IPS DF 4.7 (cell line): ENCODE measurements around the gene SPAG9.
"Not testable (repeated sequence)": the region's sequence is repeated elsewhere in the genome, so short reads cannot be mapped to it uniquely, and the experiment has no call there.

Experiments used
- DNase-seq: peaks from one replicate; pipeline ENCODE4 v3.0.0-alpha.2; 2013; ENCODE audit warnings: low spot score; ENCODE audit errors: extremely low read depth

Gene SPAG9

DNA sequence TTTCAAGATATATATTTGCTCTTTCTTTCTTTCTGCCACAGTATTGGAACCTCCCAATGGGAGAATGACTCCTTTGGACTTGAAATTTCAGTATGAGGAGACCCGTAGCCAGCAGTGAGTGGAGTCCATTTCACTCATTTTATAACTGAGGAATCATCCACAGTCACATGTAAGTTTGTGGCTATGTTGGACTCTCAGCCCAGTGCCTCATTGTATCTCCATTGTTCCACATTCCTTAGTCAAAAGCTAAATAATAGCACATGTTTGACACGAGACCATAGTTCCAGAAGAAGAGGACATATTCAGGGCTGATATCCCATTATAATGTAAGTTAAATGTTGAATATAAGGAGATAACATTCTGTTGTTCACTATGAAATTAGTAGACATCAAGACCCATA, 12.7 kb upstream of the SPAG9 start:
- DNase-seq: no peak

- DNase-seq: no peak
These were observed 12.3 kb upstream of the SPAG9 start for GRCh38 chr17:51132964-51133319.

DNA sequence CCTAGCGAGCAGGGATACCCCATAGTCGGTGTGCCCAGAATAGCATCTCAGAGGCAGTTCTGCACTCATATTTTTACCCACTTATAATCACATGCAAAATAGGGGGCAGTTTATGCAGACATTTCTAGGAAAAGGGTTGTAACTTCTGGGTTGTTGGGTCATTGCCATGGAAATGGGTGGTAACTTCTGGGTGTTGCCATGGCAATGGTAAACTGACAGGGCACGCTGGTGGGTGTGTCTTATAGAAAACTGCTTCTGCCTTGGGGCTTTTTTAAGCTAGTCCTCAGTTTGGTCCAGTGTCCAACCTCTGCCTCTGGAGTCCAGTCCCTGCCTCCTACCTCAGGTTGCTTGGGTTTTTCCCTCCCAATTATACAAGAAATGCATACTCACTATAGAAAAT, 7.4 kb upstream of the SPAG9 start:
- no peak for DNase-seq

- no peak for DNase-seq
These were observed 4.2 kb upstream of the SPAG9 start for GRCh38 chr17:51124640-51125503.

- not testable (repeated sequence) for DNase-seq
These were observed 1.9 kb upstream of the SPAG9 start for GRCh38 chr17:51122473-51123115.

DNA sequence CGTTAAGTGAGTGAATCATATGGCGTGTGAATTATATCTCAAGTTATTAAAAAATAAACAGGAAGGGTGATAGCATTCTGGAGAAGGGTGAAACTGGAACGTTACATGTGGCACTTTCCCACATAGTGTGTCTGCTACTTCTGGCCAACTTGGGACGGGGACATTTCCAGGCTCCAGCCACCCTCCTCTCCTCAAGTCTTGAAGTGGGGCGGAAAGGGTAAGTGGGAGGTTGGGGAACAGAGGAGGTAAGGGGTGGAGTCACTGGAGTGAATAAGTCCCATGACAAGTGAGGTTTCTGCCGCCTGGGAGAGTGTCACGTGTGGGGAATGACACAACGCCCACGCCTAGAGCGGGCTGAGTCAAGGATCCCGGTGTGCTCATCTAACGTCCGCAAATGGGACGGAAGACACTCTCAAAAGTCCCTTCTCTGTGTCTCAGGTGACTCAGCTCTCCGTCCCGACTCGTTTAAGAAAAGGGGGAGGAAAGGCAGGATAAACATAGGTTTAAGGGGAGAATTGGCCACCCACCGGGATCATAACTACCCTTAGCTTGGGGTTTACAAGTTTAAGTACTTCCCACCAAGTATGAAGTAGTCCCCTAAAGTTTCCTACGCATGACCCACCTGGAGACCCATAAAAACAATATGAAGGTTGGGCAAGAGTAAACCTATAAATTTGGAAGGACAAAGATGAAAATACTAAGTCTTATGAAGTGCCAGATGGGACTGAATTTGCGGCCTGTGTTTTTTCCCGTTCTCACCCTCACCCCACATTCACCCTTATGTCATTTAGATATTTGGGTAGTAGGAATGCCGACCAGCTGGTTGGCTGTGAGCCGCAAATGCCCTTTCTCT, 1.2 kb upstream of the SPAG9 start:
- DNase-seq: no peak

DNA sequence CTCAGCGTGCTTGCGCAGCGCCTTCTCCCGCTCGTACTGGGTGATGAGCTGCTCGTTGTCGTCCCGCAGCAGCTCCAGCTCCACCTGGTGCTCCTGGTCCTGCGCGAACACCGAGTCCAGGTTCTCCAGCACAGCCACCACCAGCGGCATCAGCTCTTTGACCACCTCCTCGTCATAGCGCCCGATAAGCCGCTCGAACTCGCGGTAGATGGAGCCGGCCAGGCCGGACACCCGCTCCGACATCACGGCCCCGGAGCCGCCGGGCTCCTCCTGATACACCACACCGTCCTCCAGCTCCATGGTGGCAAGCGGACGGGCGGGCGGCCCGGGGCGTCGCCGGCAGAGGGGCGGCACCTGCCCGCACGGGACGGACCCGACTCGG, 320 bp downstream of the SPAG9 start:
- no peak for DNase-seq

DNA sequence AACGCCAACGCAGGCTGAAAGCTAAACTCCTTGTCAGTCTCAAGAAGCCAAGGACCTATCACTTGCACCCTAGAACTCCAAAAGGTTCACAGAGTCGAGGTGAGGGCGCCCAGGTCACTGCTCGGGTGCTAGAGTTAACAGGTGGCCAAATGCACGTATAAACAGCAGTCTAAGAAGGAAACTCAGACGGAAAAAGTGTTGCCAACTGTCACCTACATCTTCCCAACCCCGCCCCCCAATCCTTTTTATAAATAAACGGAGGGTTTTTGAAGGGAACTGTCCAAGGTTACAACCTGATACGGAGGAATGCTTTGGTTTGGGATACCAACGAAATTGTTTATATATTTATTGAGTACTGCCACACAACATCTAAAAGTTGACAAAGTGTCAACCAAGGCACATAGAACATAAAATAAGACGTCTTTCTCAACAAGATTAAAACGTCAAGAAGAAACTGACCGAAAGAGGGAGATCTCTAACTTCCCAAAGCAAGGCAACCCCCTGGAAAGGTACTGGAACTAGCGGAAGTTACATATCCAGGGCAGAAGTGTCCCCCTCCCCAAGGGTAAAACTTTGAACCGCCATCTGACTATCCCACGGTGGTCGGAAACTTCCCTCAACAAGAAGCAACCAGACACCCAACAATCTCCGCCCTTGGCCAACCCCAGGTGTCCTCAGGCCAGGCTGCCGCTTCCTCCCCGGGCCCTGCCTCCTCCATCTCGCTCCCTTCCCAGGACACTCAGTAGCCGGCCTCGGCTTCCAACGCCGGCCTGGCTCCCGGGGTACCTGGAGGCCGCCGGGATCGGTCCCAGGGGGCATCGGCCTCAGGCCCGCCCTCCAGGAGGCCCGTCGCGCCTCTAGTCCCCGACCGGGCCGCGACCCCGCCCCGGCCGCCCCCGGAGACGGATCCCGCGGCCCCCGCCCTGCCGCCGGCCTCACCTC, 982 bp downstream of the SPAG9 start:
- no peak for DNase-seq

GRCh38 chr17:51118330-51119195, 2.1 kb downstream of the SPAG9 start:
- no peak for DNase-seq

DNA sequence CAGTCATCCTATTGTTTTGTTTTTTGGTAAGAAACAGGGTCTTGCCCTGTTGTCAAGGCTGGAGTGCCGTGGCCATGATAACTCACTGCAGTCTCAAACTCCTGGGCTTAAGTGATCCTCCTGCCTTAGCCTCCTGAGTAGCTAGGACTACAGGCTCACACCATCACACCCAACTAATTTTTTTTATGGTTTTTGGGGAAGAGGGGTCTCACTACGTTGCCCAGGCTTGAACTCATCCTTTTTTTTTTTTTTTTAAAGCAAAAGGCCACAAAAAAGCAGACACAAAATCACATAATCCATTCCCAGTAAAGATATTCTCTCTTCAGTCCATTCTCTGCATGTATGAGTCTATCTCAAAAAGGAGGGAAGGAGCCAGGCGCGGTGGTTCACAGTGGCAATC, 5.5 kb downstream of the SPAG9 start:
- DNase-seq: no peak

GRCh38 chr17:51112303-51113222, 8.1 kb downstream of the SPAG9 start:
- not testable (repeated sequence) for DNase-seq

DNA sequence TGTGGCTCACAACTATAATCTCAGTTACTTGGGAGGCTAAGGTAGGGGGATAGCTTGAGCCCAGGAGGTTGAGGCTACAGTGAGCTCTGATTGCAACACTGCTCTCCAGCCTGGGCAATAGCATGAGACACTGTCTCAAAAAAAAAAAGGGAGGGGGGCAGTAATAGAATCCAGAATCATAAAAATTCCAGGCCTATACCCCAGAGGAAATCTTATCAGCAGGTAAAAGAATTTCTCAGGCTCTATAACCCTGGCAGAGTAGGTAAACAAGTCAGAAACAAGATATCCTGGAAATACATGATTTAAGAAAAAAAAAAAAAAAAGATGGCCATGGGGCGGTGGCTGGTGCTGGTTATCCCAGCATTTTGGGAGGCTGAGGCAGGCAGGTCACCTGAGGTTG, 12.9 kb downstream of the SPAG9 start:
- no peak for DNase-seq

DNA sequence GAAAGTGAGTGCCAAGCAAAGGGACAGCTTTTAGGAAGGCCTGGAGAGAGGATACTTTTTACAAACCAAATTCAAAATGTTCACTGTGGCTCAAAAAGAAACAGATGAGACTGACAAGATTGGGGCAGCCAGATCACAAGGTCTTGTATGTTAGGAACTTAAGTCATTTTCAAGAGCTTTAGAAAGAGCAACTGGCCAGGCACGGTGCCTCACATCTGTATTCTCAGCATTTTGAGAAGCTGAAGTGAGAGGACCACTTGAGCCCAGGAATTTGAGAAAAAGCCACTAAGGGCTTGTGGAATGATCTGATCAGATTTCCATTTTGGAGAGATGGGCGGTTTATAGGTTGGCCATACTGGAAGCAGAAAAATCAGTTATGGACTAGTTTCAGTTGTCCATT, 17.2 kb downstream of the SPAG9 start:
- no peak for DNase-seq

- DNase-seq: no peak
These were observed 17.6 kb downstream of the SPAG9 start for GRCh38 chr17:51103050-51103449.

DNA sequence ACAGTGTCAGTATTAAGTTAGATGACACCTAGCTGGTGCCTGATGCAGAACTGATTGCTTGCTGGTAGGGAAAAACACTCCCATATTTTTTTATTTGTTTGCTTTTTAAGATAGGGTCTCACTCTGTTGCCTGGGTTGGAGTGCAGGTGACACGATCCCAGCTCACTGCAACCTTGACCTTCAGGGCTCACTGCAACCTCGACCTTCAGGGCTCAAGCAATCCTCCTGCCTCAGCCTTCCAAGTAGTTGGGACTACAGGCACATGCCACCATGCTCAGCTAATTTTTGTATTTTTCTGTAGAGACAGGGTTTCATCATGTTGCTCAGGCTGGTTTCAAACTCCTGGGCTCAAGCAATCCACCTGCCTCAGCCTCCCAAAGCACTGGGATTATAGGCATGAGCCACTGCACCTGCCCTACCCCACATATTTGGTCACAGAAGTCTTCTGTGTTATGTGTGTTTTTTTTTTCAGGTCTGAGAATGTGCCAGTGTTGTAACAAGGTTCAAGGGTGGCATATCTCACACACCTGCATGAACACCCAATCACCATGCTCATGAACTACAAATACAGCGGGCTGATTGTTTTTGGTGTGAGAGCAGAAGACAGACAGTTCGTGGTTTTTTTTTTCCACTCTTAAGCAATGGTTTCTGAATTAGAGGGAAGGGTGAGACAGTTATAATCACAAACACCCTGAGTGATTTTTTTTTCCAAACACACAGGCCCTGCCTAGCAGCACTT, 22.8 kb downstream of the SPAG9 start:
- DNase-seq: no peak

DNA sequence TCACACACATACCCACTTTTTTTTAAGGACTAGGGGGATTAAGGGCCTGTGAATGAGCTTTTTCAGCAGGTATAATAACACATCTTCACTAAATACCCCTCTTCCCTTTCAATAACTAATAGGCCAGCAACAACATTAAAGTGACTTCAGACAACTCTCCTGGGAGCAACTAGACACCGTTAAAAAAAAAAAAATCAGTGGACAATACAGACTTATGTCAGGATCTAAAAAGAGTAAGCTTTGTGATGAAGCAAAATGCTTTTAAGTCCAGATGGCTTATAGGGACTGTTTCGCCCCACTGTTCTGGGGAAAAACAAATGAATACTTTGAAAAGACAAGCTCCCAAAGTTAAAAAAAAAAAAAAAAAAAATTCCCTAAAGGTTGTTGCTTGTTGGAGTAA, 29.0 kb downstream of the SPAG9 start:
- DNase-seq: no peak

DNA sequence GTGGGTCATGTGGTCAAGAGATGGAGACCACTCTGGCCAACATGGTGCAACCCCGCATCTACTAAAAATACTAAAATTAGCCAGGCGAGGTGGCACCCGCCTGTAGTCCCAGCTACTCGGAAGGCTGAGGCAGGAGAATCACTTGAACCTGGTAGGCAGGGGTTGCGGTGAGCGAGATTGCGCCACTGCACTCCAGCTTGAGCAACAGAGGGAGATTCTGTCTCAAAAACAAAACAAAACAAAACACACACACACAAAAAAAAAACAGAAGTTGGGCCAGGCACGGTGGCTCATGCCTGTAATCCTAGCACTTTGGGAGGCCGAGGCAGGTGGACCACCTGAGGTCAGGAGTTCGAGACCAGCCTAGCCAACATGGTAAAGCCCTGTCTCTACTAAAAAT, 31.8 kb downstream of the SPAG9 start:
- DNase-seq: not testable (repeated sequence)

GRCh38 chr17:51088287-51088686, 32.4 kb downstream of the SPAG9 start:
- DNase-seq: no peak
